Stimulated activated CD4-positive, alpha-beta T cell treated with anti-CD3 and anti-CD28 coated beads, Interleukin-2, amount 100 ng/mL, for 4 hours (primary cell): Measurements from ENCODE around the gene KIFC3.
"Not testable (repeated sequence)": the region's sequence is repeated elsewhere in the genome, so short reads cannot be mapped to it uniquely, and the experiment has no call there.

Source experiments
- DNase-seq: peaks from one replicate; pipeline ENCODE4 v3.0.0-alpha.2; 2020; ENCODE audit warnings: low read depth

Gene KIFC3

DNA sequence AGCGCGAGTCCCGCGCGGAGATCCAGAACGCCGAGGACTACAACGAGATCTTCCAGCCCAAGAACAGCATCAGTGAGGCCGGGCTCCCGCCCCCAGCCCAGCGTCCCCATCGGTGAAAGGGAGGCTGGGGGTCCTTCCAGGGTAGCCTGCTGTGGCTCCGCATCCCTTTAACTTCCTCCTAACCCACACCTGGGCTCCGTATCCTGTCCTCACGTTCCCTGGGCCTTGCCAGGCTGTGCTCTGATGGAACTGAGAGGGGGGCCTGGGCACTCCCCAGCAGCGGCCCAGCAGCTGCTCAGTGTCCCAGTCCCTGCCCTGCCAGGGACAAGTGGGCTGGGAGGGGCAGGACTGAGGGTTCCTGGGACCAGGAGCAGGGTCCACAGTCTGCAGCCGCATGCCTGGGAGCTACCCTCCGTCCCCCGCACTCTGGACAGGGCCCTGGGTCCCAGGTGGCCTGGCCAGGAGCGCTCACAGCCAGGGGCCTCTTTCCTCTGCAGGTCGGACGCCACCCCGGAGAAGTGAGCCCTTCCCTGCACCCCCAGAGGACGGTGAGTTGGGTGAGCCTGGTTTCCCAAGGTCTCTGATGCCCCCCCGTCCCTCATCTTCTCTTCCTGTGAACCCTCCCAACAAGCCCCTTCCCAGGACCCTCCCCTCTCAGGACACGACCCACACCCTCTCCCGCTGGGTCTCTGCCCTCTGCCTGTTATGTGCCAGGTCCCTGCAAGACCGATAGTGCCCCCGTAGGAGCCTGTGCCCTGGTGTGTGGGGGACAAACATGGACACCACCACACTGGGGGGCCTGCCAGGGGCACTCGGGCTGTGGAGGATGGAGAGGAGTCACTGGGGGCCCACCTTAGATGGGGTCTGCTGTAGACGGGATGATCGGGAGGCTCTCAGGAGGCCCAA lies 48.6 kb downstream of the KIFC3 start:
- no peak for DNase-seq

DNA sequence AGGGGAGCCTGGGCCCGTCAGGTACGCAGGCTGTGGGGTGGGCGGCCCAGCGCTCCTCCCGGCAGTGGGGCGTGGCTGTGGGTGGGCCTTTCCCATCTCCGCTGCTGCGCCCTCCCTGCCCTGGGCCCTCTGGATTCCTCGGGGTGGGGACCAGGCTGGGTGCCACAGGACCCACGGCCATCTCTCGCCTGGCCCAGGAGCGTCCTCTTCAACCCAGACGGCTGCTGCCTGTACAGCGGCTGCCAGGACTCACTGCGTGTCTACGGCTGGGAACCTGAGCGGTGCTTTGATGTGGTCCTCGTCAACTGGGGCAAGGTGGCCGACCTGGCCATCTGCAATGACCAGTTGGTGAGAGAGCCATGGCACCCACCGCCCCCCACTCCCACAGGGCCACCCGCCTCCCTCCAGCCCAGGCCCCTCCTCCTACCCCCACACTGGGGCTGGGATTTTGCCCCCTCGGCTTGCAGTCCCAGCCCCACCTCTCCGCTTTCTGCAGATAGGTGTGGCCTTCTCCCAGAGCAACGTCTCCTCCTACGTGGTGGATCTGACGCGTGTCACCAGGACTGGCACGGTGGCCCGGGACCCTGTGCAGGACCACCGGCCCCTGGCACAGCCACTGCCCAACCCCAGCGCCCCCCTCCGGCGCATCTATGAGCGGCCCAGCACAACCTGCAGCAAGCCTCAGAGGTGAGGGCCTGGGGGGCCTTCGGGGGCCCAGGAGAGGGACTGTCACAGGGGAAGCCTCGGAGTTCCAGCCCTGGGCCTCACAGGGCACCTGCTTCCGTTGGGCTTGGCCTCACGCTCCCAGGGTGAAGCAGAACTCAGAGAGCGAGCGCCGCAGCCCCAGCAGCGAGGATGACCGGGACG lies 49.5 kb downstream of the KIFC3 start:
- no peak for DNase-seq

DNA sequence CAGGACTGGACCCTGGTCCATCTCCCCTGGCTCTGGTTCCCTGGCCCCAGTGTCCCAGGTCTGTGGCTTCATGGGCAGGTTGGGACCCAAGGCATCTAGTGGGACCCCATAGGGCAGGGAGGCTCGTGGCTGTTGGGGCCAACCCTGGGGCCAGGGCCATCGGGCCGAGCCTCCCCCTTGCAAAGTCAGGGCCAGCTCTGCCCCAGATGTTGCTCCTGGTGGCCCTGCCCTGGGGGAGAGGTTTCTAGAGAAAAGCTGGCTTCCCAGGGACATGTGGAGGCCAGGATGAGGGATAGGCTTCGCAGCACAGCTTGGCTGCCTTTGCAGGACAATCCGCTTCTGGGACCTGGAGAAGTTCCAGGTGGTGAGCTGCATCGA lies 50.1 kb downstream of the KIFC3 start:
- no peak for DNase-seq

DNA sequence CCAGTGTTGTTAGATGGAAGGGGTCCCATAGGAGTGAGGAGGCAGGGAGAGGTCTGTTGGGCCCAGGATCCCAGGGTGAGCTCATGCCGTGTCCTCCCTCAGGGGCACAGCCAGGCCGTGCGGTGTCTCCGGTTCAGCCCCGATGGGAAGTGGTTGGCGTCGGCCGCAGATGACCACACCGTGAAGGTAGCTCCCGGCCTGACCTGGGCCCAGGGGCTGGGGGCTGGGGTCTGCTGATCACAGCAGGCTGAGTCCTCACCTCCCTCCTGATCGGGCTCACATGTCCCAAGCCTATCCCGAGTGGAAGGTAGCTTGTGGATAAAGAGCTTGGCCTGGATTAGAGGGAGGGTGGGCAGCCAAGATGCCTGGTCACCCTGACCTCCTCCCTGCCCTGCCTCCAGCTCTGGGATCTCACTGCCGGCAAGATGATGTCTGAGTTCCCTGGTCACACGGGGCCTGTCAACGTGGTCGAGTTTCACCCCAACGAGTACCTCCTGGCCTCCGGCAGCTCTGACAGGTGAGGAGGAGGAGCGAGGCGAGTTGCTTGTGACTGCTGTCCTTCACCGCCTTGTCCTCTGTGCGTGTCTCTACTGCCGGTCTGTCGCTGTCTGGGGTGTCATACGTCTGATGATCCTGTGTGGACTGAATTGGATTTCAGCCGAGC lies 50.6 kb downstream of the KIFC3 start:
- DNase-seq = no peak

DNA sequence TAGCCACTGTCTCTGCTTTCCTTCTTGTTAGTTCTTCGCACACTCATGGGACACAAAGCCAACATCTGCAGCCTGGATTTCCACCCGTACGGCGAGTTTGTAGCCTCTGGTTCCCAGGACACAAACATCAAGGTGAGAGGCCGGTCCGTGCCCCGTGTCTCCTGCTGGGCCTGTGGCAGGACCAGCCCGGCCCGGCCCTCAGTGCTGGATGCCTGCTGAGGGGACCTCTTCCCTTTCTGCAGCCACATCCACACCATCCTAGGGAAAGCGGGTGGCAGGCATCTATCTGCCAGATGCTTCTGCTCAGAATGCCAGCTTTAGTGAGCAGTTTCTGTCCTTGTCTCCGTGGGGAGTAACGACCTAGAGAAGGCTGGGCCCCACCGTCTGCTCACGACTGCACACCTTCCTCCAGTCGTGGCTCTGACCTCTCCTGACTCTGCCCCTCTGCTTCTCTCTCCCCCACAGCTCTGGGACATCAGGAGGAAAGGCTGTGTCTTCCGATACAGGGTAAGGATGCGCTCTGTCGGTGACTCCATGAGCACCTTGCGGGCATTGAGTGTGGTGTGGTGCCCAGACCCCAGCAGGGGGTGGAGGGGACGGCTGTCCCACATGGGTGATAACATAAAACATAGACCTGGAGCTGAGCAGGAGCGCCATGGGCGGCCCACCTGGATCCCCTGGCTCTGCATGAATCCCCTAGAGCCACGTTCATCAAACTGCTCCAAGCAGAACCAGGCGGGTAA lies 51.3 kb downstream of the KIFC3 start:
- DNase-seq = no peak

DNA sequence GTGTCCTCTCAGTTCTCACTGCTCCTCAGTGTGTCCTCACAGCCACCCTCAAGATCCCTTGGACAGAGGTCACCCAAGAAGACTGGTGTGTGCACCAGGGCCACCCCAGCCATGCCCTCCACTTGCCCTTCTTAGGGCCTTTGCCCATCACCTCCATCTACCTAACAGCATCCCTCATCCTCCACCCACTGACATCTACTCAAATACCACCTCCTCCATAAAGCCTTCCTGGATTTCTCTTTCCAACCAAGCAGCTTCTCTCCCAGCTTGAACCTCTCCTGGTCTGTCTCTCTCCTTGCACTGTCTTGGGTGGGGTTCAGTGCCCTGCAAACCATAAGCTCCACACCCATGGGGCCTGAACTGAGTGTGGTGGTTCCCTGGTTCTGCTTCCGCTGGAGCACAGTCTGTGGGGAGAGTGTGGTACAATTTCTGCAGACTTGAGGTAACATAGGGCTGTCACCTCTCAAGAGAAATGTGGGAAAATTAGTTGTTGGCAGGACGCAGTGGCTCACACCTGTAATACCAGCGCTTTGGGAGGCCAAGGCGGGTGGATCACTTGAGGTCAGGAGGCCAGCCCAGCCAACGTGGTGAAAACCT lies 52.3 kb downstream of the KIFC3 start:
- DNase-seq = no peak

DNA sequence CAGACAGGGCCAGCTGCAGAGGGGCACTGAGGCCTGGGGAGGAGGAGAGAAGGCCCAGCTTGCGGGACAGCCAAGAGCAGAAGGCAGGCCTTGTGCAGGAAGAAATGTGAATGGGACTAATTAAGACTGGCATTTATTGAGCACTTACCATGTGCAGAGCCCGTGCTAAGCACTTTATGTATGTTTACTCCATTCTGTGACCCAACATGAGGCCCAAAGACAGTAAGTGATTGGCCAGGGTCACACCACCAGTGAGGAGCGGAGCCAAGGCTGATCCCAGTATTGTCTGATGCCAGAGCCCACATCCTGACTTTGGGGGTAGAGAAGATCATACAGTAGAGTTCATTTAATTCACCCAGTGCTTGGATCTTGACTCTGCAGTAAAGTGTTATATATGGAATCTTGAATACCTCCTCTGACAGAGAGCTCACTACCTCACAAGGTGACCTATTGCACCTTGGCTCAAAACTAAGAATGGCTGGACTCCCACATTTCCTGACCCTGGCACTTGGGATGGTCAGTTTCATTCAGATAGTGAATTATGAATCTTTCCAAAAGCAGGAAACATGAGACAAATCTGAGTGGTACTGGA lies 53.1 kb downstream of the KIFC3 start:
- no peak for DNase-seq

DNA sequence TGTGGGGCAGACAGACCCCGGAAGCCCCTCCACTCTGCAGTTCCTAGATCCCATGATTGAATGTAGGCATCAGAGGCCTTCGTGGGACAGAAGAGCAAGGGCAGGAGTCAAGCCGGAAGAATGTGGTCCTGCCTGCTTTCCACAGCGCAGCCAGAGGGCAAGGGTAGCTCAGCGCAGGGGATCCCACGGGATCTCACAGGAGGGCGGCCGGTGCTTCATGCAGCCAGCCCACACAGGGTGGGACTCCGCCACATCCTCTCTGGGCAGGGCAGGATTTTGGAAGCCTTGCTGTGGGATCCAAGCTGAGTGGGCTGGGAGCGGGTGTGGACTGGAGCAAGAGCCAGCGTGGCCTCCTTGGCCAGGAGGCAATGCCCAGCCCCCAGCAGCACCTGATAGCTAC lies 53.7 kb downstream of the KIFC3 start:
- DNase-seq = no peak

DNA sequence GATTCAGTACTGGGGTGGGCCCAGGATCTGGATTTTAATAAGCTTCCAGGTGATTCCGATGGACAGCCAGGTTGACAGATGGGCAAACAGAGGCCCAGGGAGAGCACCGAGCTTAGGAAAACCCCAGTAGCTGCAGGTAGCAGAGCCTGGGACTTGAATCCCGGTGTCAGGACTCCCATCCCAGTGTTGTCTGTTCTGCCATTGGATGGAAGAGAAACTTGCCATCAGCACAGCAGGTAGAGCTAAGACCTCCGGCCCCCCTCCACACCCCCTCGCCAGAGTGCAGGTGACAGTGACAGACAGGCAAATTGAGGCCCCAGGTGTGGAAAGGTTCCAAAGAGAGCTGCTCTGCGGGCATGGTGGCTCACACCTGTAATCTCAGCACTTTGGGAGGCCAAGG lies 54.3 kb downstream of the KIFC3 start:
- DNase-seq = no peak

DNA sequence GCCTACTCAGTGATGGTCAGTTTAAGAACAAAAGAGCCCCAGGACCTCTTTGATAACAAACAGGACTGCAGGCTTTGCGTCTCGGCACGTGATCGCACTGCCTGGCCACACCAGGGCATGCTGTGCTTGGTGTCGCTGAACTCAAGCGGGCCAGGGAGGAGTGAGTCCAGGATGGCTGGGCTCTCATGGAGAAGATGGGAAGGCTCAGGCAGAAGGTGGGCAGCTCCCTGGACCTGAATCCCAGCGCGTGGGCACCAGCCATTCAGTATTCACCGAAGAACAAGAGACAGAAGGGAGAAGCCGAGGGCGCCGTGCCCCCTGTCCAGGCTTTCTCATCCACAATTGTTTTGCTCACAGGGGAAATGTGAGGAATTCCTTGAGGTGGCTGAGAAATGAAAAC lies 54.8 kb downstream of the KIFC3 start:
- no peak for DNase-seq

DNA sequence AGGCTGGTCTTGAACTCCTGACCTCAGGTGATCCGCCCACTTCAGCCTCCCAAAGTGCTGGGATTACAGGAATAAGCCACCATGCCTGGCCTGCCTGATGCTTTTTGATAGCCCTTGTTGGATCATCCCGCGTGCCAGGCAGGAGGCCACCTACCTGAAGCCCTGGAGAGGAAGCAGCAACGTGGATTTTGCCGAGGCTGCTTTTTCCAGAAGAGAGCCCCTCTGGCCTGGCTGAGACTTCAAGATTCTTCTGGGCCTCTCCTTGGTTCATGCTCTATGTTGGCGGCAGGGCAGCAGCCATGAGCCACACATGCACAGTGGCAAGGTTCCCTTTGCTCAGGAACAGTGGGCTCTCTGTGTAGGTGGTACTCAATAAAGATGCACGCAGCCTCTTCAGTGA lies 55.2 kb downstream of the KIFC3 start:
- DNase-seq = no peak

DNA sequence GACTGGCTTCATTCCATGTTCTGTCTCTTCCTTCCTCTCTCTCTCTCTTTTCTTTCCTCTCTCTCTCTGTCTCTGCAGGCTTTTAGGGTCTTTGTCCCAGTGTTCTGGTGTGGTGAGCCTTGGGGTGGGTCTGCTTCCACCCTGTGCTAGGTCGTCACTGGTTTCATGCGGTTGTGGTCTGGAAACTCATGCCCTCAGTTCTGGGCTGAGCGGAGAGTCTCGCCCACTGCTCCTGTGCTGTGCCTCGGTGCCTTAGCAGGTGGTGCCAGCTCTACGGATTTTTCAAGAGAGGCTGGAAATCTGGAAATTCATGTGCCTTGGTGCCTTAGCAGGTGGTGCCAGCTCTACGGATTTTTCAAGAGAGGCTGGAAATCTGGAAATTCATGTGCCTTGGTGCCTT lies 56.0 kb downstream of the KIFC3 start:
- DNase-seq = not testable (repeated sequence)

DNA sequence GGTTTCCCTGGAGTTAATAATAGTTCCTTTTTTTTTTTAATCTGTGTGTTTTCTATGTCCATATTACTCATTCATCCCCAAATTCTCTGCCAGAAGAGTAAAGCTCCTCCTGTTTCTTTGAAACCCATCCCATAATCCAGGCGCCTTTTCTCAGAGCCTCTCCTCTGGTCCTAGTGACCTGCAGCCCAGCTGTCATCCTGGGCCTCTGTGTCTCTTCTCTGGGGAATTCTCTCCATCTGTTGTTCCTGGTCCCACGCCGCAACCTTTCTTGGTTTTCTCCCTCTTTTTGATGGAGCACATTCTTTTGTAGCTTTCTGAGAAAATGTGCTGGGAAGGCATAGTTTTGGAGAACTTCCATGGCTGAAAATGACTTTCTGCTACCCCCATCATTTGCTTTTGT lies 56.5 kb downstream of the KIFC3 start:
- no peak for DNase-seq

DNA sequence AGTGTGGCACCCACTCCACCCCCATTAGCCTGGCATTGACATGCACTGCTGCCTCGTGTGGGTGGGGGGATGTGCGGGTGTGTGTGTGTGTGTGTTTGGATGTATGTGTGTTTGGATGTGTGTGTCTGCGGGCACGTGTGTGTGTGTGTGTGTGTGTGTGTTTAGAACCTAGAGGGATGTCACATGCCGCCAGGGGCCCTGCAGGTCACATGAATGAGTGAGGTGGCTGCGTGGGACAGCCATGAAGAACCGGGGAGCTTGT lies 57.7 kb downstream of the KIFC3 start:
- no peak for DNase-seq

DNA sequence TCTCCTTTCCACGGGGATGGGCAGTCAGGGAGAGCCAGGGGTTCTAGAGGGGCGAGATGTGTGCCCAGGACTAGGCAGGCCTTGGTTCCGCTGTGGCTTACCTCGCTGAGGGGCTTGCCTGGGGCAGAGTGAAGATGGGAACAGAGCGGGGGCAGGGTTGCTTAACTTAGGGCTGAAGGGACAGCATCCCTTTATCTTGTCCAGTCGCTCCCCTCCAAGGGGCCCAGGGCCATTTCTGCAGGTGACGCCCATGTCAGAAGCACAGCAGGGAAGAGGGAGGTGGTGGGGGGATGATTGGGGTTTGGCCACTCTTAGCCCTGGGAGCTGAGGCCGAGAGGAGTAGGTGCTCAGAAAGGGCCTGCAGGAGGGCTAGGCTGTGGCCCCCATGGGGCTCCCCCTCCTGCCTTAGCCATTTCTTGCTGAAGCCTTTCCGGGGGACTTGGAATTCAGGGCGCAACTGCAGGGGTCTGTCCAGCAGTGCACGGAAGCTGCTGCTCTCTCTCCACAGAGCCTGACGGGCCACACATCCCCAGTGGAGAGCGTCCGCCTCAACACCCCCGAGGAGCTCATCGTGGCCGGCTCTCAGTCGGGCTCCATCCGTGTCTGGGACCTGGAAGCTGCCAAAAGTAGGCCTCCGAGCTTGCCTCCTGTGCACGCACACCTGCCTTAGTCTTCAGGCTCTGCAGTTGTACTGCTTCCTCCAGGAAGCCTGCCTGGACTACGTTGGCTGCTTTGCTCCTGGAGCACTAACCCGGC lies 58.2 kb downstream of the KIFC3 start:
- DNase-seq = no peak

DNA sequence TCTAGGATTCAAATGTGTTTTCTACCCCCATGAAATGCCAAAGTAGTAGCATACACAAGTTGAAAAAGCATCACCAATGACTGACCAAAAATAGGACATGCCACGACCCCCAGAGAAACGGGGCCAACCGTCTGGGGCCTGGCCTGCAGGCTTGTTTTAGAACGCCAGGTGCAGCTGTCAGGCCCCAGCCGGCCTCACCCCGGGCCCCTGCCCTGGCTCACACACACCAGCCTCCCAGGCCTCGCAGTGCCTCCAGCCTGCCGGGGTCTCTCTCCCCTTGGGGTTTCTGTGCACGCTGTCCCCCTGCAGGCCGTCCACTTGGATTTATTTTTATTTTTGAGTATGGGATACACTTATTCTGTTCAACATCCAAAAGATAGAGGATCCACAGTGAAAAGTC lies 58.8 kb downstream of the KIFC3 start:
- no peak for DNase-seq

DNA sequence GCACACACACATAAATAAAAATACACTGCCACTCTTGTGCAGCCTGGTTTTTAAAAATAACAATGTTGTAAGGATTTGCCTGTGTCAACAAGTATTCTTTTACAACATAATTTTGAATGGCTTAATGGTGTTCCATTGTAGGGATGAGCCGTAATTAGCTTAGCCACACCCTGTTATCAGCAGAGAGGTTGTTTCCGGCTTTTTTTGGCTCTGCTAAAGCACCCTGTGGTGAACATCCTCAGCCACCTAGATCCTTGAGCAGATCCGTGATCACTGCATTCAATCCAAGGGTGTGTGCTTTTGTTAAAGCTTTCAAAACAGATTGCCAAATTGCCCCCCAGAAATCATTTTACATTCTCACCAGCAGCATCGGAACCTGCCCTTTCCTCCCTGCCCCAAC lies 59.7 kb downstream of the KIFC3 start:
- no peak for DNase-seq

DNA sequence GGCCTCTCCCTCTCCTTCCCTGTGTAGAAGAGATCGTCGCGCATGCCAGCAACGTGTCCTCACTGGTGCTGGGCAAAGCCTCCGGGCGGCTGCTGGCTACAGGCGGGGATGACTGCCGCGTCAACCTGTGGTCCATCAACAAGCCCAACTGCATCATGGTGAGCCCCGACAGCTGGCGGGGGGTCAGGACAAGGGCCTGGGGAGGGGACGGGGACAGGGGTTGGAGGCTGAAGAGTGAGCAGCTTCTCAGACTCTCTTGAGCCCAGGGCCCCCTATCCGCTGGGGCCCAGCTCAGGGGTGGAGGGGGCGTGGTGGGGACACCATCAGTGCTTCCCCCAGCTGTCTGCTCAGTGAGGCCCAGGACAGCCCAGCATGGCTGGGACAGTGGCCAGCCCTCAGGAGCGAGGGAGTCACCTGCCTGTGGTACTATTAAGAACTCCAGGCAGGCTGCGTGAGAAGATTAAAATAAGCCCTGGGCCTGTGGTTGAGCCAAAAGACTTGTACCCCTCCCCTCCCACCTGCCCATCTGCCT lies 60.6 kb downstream of the KIFC3 start:
- DNase-seq = no peak

DNA sequence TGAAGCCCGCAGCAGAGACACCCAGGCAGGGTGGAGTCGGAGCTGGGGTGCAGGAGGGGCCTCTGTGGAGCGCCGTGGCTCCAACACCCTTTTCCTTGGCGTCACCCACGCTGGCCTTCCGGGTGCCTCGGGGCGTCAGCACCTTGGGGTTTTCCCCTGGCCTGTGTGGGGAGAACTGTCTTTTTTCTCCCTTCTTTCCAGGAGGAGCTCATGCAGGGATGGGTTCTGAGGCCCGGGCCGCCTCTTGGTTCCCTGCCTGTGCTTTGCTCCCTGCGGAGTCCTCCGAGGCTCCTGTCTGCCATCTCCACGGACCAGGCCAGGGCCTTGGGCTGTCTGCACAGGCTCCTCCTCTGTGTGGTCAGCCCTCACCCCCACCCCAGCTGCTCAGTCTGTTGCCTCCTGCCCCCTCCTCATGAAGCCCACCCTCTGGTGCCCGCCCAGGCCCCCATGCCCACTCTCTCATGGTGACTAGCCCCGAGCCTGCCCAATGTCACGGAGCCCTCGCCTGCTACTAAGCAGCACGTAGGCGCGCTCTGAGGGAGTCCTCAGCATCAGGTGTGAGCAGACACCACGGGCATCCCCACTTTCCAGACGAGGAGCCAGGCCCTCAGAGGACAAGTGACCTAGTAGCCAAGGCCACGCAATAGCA lies 61.7 kb downstream of the KIFC3 start:
- no peak for DNase-seq
